SK-N-MC (cell line): ENCODE measurements around the gene TLCD3A.
"Not testable (repeated sequence)": the region's sequence is repeated elsewhere in the genome, so short reads cannot be mapped to it uniquely, and the experiment has no call there.

ENCODE experiments used
- DNase-seq: peaks from one replicate; pipeline ENCODE4 v3.0.0-alpha.2; 2011; ENCODE audit warnings: low read depth, low spot score
- H3K27ac ChIP-seq: fragments of 200-600 bp; sonication (generic); 2 replicates; pipeline ENCODE4 v1.5.1; 2016; ENCODE audit warnings: mixed run types
- H3K36me3 ChIP-seq: fragments of 200-600 bp; sonication (generic); 2 replicates; pipeline ENCODE4 v1.6.1; 2017; ENCODE audit warnings: antibody characterized with exemption, low read length, mixed read lengths; ENCODE audit not compliant: insufficient read depth
- H3K4me3 ChIP-seq: fragments of 200-600 bp; sonication (generic); 2 replicates; pipeline ENCODE4 v1.5.1; 2016
- H3K9ac ChIP-seq: fragments of 200-600 bp; sonication (generic); 2 replicates; pipeline ENCODE4 v1.8.0; 2017; ENCODE audit warnings: mixed run types, mixed read lengths; ENCODE audit not compliant: insufficient read length
- H3K9me3 ChIP-seq: fragments of 200-600 bp; sonication (generic); 2 replicates; pipeline ENCODE4 v1.6.1; 2017; ENCODE audit warnings: low read depth, mild to moderate bottlenecking, antibody characterized with exemption, low read length, moderate library complexity, mixed read lengths
- EZH2 ChIP-seq: fragments of 200-600 bp; sonication (generic); IDR thresholded peaks from one replicate; pipeline ENCODE4 v1.6.1; 2017; ENCODE audit warnings: antibody characterized with exemption
- FOXP2 ChIP-seq: optimal IDR thresholded peaks from 2 replicates; pipeline ENCODE3; 2011; ENCODE audit warnings: mild to moderate bottlenecking, moderate library complexity; ENCODE audit not compliant: insufficient read depth; ENCODE audit errors: extremely low read length, control extremely low read depth
- POLR2AphosphoS5 ChIP-seq: IDR thresholded peaks from 2 replicates; pipeline ENCODE4 v1.6.1; 2012; ENCODE audit warnings: mild to moderate bottlenecking, low read depth, low read length, borderline replicate concordance

TLCD3A gene

DNA sequence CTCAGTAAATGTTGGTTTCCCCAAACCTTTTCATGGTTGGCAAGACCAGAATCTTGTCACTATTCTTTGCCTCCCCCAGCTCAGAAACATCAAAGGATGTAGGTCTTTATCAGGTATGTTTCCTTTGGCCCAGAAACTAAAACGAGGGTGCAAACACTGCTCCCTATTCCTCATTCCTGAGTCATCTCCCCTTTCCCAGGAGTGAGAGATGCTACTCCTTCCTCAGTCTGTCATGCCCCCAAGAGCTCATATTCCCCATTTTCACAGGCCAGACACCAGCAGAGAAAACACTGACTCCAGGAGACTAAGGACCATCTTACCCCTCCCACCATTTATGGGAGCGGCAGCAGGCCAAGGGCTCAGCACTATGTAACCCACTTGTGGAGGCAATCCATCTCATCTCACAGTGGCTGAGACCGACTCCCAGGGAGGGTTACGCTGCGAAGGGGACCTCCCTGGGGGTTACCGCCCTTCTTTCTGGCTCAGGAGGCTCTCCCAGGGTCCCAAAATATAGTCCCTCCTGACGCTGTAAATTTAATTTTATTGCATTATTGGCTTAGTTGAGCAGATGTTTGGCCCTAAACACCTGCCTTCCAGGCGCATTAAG lies 18.1 kb downstream of the TLCD3A start:
- peaks cover 29% of the 10 kb centered on the region for H3K36me3 ChIP-seq
- TF ChIP-seq EZH2 (no peak), POLR2AphosphoS5 (no peak), FOXP2 (no peak)
- no peak overlapping the region for H3K27ac ChIP-seq
- H3K9me3 ChIP-seq: no peaks in the 10 kb centered on the region
- DNase-seq: no peak
- peak overlapping the region; percentile 97 for H3K9ac ChIP-seq
- peak overlapping the region; percentile 86 for H3K4me3 ChIP-seq

DNA sequence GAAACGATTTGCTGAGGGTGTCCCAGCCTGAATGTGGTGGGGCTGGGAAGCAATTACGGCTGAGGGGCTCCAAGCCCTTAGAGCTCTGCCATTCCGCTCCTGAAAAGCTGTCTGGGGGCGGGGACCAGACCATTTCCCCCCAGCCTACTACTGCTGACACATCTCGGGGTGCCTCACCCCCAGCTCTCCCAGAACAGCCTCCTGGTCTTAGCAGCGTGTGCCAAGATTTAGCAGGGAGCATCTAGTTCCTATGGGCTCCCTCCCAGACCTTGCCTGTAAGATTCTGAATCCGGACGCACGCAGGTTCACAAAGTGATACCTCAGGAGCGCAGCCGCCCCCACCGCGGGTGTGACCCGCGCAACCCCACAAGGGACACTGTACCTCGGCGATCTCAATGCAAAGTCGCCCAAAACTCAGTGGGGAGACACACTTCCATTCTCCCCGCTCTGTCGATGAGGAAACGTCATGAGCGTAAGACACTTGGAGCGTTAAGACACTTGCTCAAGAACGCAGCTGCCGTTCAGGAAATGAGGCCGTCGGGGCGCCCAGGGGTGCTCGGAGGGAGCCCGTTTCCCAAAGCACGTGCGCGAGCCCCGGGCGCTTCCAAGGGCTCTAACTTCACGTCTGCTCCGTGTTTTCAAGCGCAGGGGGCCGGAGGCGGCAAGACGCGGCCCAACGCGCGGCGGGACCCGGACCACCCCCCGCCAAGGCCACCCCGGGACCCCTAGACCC lies 19.0 kb downstream of the TLCD3A start:
- Histone ChIP-seq H3K9me3 (no peaks in the 10 kb centered on the region), H3K27ac (peak overlapping the region; percentile 77), H3K4me3 (peak overlapping the region; percentile 86), H3K36me3 (peaks cover 21% of the 10 kb centered on the region; the same call in 1 of the 2 replicates), H3K9ac (peak overlapping the region; percentile 97)
- DNase-seq: no peak
- TF ChIP-seq FOXP2 (no peak), EZH2 (no peak), POLR2AphosphoS5 (no peak)

DNA sequence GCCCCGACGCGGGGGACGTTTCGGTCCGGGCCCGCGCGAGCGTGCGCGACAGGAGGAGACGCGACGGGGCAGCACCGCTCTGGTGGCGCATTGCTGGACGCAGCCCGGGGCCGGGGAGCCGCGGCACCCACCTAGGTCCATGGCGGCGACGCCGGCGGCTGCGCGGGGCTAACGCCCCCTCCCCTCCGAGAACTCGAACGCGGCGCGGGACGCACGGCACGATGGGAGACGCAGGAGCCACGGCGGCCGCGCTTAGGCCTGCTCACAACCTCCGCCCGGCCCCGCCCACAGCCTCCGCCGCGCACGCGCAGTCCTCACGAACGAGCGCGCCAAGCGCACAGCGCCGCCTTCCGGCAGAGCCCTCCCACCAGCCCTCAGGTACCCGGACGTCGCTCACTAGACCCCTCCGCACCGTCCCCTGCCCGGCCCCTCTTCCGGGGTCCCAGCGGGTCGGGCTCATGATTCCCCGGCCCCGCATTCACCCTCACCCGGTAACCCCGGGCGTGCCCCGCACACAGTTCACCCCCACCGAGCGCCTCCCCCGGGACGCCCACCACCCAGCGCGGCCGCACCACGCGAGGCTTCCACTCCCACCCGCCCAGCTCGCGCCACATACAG lies 19.7 kb downstream of the TLCD3A start, which contains the start of gene GEMIN4:
GEMIN4 (minus strand) TSS at position 263 of the 618 bp plus-strand sequence; CDS start at position 141, 122 bp downstream.
- H3K4me3 ChIP-seq: peak within 1 kb of the TSS; percentile 86
- H3K9me3 ChIP-seq: no peaks in the 10 kb centered on the region
- H3K9ac ChIP-seq: peak within 1 kb of the TSS; percentile 97
- peak; percentile 50 for DNase-seq
- peaks cover 21% of the 10 kb centered on the region; the same call in 1 of the 2 replicates for H3K36me3 ChIP-seq
- TF ChIP-seq EZH2: no peak
- TF ChIP-seq FOXP2: no peak
- TF ChIP-seq POLR2AphosphoS5: peak; percentile 61; the same call in 1 of the 2 replicates
- peak within 1 kb of the TSS; percentile 82 for H3K27ac ChIP-seq

DNA sequence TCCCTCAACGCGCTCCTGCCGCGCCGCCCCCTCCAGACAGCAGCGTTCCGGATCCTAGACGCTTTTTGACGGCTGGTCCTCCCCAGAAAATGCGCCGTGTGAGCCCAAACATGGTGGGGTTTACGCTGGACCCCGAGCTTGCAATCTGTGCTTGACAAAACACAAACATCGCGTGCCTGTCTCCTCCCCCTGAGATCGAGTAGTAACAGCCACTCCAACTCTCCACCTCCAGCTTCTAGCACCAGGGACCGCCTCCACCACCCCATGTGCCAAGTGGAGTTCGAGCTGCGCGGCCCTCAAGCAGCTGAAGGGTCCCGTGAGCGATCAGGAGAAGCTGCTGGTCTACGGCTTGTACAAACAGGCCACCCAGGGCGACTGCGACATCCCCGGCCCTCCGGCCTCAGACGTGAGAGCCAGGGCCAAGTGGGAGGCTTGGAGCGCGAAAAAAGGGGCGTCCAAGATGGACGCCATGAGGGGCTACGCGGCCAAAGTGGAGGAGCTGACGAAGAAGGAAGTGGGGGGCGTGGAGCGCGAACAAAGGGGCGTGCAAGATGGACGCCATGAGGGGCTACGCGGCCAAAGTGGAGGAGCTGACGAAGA lies 20.3 kb downstream of the TLCD3A start:
- Histone ChIP-seq H3K36me3 (peaks cover 18% of the 10 kb centered on the region; the same call in 1 of the 2 replicates), H3K27ac (peak overlapping the region; percentile 82), H3K9me3 (no peaks in the 10 kb centered on the region), H3K9ac (peak overlapping the region; percentile 97), H3K4me3 (peak overlapping the region; percentile 86)
- DNase-seq: no peak
- no peak for TF ChIP-seq FOXP2
- TF ChIP-seq POLR2AphosphoS5: no peak
- TF ChIP-seq EZH2: no peak

DNA sequence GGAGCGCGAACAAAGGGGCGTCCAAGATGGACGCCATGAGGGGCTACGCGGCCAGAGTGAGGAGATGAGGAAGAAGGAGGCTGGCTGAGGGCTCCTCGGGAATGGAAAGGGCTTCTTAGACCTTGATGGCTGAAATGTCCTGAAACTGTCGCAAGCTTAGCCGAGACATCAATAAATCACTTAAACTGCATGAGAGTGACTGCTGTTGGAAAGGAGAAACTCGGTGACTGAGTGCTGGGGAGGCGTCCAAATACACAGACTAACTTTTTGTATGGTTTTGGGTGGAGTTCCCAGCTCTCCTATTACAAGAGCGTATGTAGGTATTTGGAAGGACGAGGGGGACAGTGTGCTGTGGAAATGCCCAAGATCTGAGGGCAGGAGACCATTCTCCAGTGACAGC lies 21.0 kb downstream of the TLCD3A start:
- TF ChIP-seq FOXP2: no peak
- Histone ChIP-seq H3K27ac (no peak overlapping the region), H3K4me3 (no peak overlapping the region), H3K36me3 (peaks cover 16% of the 10 kb centered on the region; the same call in 1 of the 2 replicates), H3K9me3 (no peaks in the 10 kb centered on the region), H3K9ac (no peak overlapping the region)
- DNase-seq: no peak

DNA sequence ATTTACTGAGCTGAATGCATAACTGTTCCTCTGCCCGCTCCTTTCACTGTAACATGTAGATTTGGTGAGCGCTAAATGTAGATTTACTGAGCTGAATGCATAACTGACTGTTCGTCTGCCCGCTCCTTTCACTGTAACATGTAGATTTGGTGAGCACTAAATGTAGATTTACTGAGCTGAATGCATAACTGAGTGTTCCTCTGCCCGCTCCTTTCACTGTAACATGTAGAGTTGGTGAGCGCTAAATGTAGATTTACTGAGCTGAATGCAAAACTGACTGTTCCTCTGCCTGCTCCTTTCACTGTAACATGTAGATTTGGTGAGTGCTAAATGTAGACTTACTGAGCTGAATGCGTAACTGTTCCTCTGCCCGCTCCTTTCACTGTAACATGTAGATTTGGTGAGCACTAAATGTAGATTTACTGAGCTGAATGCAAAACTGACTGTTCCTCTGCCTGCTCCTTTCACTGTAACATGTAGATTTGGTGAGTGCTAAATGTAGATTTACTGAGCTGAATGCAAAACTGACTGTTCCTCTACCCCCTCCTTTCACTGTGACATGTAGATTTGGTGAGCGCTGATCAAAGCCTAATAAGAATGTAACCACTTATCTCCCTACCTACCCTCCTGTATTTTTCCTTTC lies 23.0 kb downstream of the TLCD3A start:
- not testable (repeated sequence) for H3K9me3 ChIP-seq, H3K4me3 ChIP-seq, DNase-seq, H3K9ac ChIP-seq, H3K27ac ChIP-seq
- H3K36me3 ChIP-seq: peaks cover 23% of the 10 kb centered on the region; the same call in 1 of the 2 replicates

DNA sequence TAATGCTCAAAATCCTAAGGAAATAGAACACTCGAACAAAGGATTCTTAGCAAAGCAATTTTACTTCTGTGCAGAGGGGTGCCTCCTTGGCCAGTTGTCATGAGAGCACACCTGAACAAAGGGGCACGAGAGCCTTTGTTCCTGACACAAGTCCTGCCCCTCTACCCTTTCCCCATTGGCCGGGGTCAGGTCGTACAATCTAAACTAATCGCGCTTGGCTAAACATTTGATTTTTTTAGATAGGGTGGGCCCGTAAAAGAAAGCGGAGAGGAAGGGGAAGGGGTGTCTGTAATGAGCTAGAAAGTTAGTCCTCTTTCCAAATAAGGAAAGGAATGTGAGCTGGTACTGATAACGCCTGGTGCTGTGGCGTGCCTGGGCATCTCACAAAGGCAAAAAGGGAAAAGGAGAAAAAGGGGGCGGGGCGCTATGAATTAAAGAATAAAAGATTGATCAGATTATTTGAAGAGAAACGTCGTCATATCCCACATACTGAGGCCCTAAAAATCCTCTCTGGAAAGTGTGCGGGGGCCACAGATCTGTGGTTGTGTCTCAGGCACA lies 23.7 kb downstream of the TLCD3A start:
- Histone ChIP-seq H3K27ac (peak overlapping the region; percentile 36; the same call in 1 of the 2 replicates), H3K36me3 (peaks cover 29% of the 10 kb centered on the region; the same call in 1 of the 2 replicates)
- H3K9me3 ChIP-seq, H3K4me3 ChIP-seq, H3K9ac ChIP-seq, DNase-seq: not testable (repeated sequence)

DNA sequence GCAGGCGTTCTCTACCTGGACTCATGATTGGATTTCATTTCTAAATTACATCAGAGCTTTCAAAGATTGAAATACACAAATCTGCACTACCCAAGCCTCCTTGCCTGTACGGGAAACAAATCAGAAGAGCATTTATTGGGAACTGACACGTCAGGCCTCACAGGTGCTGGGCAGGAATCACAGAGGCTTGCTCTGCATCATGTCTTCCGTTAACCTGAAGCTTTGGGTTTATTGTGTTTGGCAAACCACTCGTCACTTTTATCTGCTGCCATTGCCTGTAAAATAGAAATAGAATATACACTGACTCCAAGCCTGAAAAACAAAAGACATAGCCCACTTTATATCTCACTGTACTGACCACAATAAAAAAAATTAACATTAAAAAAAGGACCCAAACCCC lies 27.6 kb downstream of the TLCD3A start:
- Histone ChIP-seq H3K9me3 (no peaks in the 10 kb centered on the region), H3K27ac (no peak overlapping the region), H3K9ac (no peak overlapping the region), H3K36me3 (peaks cover 52% of the 10 kb centered on the region), H3K4me3 (no peak overlapping the region)
- DNase-seq: no peak
- TF ChIP-seq EZH2 (no peak), POLR2AphosphoS5 (no peak), FOXP2 (no peak)
